Gastrocnemius medialis (tissue), 4 donors: Measurements from ENCODE around the gene VPS37C. TPM values are rescaled to one million over a fixed set of nuclear protein-coding genes. Genes with fewer than 3 reads are reported as not detected.

Experiments used
- ATAC-seq, 2 donors: fragments of 150-250 bp; one replicate each; pipeline ENCODE4 v1.9.1; 2016
- DNase-seq, 2 donors: peaks; one replicate each; pipeline ENCODE4 v3.0.0-alpha.2; 2019
- H3K27ac ChIP-seq, 4 donors: fragments of 200-600 bp; sonication (generic); 1 replicate in 1 of 4; 2 replicates in 3 of 4; pipeline ENCODE4 v1.5.1; 2016 to 2018; ENCODE audit warnings: mild to moderate bottlenecking in 2 of 4, moderate library complexity in 1 of 4
- H3K27me3 ChIP-seq, 3 donors: fragments of 200-600 bp; sonication (generic) in 2 of 3; 1 replicate in 1 of 3; 2 replicates in 2 of 3; pipeline versions ENCODE4 v1.5.1 to v1.6.0; 2016 to 2019; ENCODE audit warnings: mild to moderate bottlenecking in 1 of 3, moderate library complexity in 1 of 3
- H3K36me3 ChIP-seq, 2 donors: fragments of 200-600 bp; sonication (generic) in 1 of 2; one replicate each; pipeline ENCODE4 v1.5.1; 2017 to 2018
- H3K4me1 ChIP-seq, 2 donors: fragments of 200-600 bp; sonication (generic) in 1 of 2; one replicate each; pipeline ENCODE4 v1.5.1; 2016 to 2017; ENCODE audit warnings: mild to moderate bottlenecking in 2 of 2
- H3K4me3 ChIP-seq, 4 donors: fragments of 200-600 bp; sonication (generic) in 3 of 4; 1 replicate in 1 of 4; 2 replicates in 3 of 4; pipeline ENCODE4 v1.5.1; 2016 to 2019; ENCODE audit warnings: mild to moderate bottlenecking in 2 of 4
- H3K9me3 ChIP-seq, 3 donors: fragments of 200-600 bp; sonication (generic) in 2 of 3; 1 replicate in 1 of 3; 2 replicates in 2 of 3; pipeline ENCODE4 v1.5.1; 2016 to 2019
- CTCF ChIP-seq, 5 experiments: fragments of 450-650 bp in 3 of 5; fragments of 200-600 bp in 2 of 5; sonication (generic) in 2 of 5; IDR thresholded peaks in 4 of 5; conservative IDR thresholded peaks in 1 of 5; 1 replicate in 4 of 5; 2 replicates in 1 of 5; pipeline ENCODE4 v1.5.1; 2016 to 2019; ENCODE audit warnings: antibody characterized with exemption in 5 of 5, mild to moderate bottlenecking in 3 of 5, moderate library complexity in 3 of 5
- POLR2A ChIP-seq, 2 donors: fragments of 450-650 bp; IDR thresholded peaks; one replicate each; pipeline ENCODE4 v1.6.1; 2017; ENCODE audit warnings: antibody characterized with exemption in 2 of 2, mild to moderate bottlenecking in 2 of 2, moderate library complexity in 2 of 2
- in situ Hi-C, 4 donors: fragments of 200-750 bp; cut with MboI; loops; one replicate each; pipeline versions ENCODE4 v1.15.0 to v1.8.0; 2017; ENCODE audit warnings: low sequenced_read_pairs in 4 of 4
- intact Hi-C: fragments of 100-400 bp; cut with DNase I; formaldehyde crosslinking; loops from one replicate; pipeline ENCODE4 v1.15.1; 2023; ENCODE audit warnings: low total_unique reads
- total RNA-seq, 4 donors: library from RNA; depleted of rRNA; stranded (reverse); fragments of >200 nt; gene quantifications; one replicate each; pipeline versions ENCODE4 v1.1.0 to v1.2.3, GENCODE V29; 2016

Gene VPS37C
- total RNA-seq, 4 donors from 2014 or later: 17.7 to 27.1 (median 23.5) TPM

- H3K27ac ChIP-seq: no peak overlapping the region
- intact Hi-C loops (no loop called here), in situ Hi-C loops (loop anchor here in 1 of 4 donors (25.0 kb wide), 1 partner anchor 297 kb away; the partner anchor contains the start of gene CCDC86)
- no peak for ATAC-seq
- H3K36me3 ChIP-seq: peaks cover 0 to 16% of the 10 kb centered on the region in 2 donors
- H3K27me3 ChIP-seq: no peaks in the 10 kb centered on the region
- DNase-seq: no peak
- peaks cover 11 to 16% of the 10 kb centered on the region in 2 donors for H3K4me1 ChIP-seq
- no peak overlapping the region for H3K4me3 ChIP-seq
- no peaks in the 10 kb centered on the region for H3K9me3 ChIP-seq
- TF ChIP-seq CTCF (IDR thresholded peaks at IDR 0.05 in 4 of 5, conservative IDR thresholded peaks at IDR 0.05 in 1 of 5): no peak
- no peak for TF ChIP-seq POLR2A (IDR thresholded peaks at IDR 0.05)
Measured at GRCh38 chr11:61133956-61134662, 27.1 kb downstream of the VPS37C start.

DNA sequence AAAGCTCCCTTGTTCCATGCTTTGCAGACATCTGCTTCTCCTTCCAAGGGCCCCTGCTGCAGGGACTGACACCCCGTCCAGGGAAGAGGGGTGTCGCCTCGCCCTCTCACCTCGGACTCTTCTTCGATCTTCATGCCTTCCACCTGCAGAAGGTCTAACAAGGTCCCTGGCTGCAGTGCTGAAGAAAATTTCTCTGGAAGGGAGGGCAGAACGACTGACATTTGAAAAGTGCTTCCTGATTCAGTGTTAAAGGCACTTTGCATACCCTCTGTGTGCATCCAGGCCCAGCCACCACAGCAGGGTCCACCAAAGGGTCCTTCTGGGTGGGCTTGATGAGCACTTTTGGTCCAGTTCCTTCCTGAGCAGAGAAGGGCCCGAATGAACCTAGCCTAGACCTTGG is 28.1 kb downstream of the VPS37C start:
- intact Hi-C loops: no loop called here
- in situ Hi-C loops: loop anchor here in 1 of 4 donors (25.0 kb wide), 1 partner anchor 296 kb away; the partner anchor contains the start of gene CCDC86
- no peaks in the 10 kb centered on the region for H3K9me3 ChIP-seq
- peaks cover 0 to 16% of the 10 kb centered on the region in 2 donors for H3K36me3 ChIP-seq
- H3K27ac ChIP-seq: no peak overlapping the region
- no peaks in the 10 kb centered on the region for H3K27me3 ChIP-seq
- H3K4me3 ChIP-seq: no peak overlapping the region
- H3K4me1 ChIP-seq: peaks cover 7 to 12% of the 10 kb centered on the region in 2 donors
- ATAC-seq (no peak), DNase-seq (no peak)
- TF ChIP-seq CTCF (IDR thresholded peaks at IDR 0.05 in 4 of 5, conservative IDR thresholded peaks at IDR 0.05 in 1 of 5): no peak
- no peak for TF ChIP-seq POLR2A (IDR thresholded peaks at IDR 0.05)

DNA sequence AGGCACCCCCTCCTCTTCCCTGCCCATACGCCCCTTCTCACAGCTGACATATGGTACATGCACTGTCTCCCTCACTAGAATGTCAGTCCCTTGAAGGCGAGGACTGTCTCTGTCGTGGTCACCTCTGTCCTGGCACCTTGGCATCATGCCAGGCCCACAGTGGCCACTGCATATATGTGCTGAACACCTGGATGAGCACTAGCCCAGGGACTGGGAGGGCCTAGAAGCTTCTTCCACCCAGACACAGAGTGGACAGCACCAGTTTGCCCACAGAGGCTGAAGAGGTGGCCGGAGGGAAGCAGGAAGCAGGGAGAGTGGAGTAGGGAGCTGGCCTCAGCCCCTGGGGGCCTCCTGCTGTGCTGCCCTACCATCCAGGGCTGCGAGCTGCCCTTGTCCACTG is 28.6 kb downstream of the VPS37C start:
- DNase-seq: no peak
- Histone ChIP-seq H3K4me3 (no peak overlapping the region), H3K9me3 (no peaks in the 10 kb centered on the region), H3K36me3 (peaks cover 0 to 16% of the 10 kb centered on the region in 2 donors), H3K27me3 (no peaks in the 10 kb centered on the region), H3K27ac (no peak overlapping the region), H3K4me1 (peaks cover 7 to 12% of the 10 kb centered on the region in 2 donors)
- TF ChIP-seq POLR2A (IDR thresholded peaks at IDR 0.05) (no peak), CTCF (IDR thresholded peaks at IDR 0.05 in 4 of 5, conservative IDR thresholded peaks at IDR 0.05 in 1 of 5) (no peak)
- intact Hi-C loops: no loop called here
- in situ Hi-C loops: loop anchor here in 1 of 4 donors (25.0 kb wide), 1 partner anchor 295 kb away; the partner anchor contains the start of gene CCDC86
- ATAC-seq: no peak

GRCh38 chr11:61131998-61132555 is 29.1 kb downstream of the VPS37C start:
- intact Hi-C loops (loop anchor here (2.0 kb wide), 1 partner anchor 301 kb away; no protein-coding TSS in a partner anchor), in situ Hi-C loops (loop anchor here in 1 of 4 donors (25.0 kb wide), 1 partner anchor 295 kb away; the partner anchor contains the start of gene CCDC86)
- H3K36me3 ChIP-seq: peaks cover 0 to 16% of the 10 kb centered on the region in 2 donors
- no peak overlapping the region for H3K4me3 ChIP-seq
- DNase-seq (no peak), ATAC-seq (no peak)
- peaks cover 7 to 12% of the 10 kb centered on the region in 2 donors for H3K4me1 ChIP-seq
- TF ChIP-seq CTCF (IDR thresholded peaks at IDR 0.05 in 4 of 5, conservative IDR thresholded peaks at IDR 0.05 in 1 of 5) (no peak), POLR2A (IDR thresholded peaks at IDR 0.05) (no peak)
- no peak overlapping the region for H3K27ac ChIP-seq
- H3K27me3 ChIP-seq: no peaks in the 10 kb centered on the region
- H3K9me3 ChIP-seq: no peaks in the 10 kb centered on the region
